ENCODE measurements around the gene DEDD2. TPM values are rescaled to one million over a fixed set of nuclear protein-coding genes. Genes with fewer than 3 reads are reported as not detected.

DEDD2 gene
- polyA plus RNA-seq, 5 donors: 16.5 to 25.4 (median 21.5) TPM

DNA sequence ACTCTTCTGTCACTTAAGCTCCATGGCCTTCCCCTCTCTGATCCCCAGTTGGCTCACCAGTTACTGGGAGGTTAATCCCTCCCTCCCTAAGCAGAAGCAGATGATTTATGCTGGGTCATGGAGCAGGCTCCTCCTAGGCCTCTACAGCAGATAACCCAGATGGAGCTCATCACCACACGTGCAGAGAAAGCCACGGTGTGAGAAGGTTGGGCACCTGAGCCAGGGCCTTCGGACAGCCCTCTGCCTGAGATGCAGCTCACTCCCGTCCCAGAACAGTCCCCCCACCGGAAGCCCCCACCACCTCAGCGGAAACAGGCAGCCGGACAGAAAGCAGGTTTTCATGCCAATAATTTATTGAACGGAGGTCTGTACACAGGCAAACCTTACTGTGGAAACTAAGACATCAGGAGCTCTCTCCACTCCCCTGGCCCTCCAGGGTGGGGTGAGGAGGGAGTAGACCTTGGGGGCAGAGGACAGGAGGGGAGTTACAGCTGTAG is 12.4 kb upstream of the DEDD2 start:
- no peak for DNase-seq

DNA sequence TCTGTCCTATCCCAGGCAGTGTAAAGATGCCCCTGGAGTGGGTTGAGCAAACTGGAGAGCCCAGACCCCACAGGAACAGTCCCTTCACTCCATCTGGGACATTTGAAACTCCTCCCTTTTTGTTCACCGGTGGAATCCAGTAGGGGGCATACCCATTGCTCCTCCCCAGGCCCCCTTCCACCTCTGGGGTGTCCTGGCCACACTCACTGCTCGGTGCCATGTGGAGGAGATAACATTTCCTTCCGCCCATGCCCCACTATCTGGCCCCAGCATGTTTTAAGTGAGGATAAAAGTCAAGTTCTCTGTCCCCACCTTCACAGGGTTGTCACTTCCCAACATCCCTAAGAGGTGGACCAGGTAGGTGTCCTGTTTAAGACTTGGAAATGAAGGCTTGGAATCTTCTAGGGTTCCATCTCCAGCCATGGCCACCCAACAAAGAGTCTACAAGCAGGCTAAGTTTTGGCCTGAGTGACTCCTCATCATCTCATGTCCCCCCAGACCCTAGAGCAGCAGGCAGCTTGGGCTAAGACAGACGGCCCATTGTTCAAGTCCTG is 11.9 kb upstream of the DEDD2 start:
- no peak for DNase-seq

DNA sequence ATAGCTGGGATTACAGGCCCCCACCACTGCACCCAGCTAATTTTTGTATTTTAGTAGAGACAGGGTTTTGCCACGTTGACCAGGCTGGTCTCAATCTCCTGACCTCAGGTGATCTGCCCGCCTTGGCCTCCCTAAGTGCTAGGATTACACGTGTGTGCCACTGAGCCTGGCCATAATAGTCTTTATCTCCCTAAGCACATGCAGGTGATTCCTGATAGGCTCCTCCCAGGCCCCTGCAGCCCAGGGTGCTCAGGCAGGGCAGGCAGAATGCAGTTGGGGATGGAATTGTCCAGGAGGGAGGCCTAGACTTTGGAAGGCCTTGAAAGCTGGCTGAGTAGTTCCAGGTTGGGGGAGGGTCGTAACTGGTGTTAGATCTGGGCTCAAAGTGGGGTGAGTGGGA is 11.2 kb upstream of the DEDD2 start:
- DNase-seq: no peak

DNA sequence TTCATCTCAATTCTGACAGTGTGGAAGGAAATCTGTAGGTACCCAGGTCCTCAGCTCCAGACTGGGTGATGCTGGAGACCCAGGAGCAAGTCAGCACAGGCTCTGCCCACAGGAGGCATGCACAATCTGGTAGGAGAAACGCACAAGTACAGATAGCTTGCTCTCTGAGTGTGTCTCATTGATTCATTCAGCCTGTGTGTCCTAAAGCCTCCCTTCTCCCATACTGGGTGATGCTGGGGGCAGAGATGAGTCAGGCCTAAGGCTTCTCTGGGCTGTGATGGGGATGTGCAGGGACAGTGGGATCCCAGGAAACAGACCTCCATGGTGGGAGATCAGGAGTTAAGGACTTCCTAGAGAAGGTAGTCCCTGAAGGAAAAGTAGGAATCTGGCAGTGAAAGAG is 9.4 kb upstream of the DEDD2 start:
- no peak for DNase-seq

DNA sequence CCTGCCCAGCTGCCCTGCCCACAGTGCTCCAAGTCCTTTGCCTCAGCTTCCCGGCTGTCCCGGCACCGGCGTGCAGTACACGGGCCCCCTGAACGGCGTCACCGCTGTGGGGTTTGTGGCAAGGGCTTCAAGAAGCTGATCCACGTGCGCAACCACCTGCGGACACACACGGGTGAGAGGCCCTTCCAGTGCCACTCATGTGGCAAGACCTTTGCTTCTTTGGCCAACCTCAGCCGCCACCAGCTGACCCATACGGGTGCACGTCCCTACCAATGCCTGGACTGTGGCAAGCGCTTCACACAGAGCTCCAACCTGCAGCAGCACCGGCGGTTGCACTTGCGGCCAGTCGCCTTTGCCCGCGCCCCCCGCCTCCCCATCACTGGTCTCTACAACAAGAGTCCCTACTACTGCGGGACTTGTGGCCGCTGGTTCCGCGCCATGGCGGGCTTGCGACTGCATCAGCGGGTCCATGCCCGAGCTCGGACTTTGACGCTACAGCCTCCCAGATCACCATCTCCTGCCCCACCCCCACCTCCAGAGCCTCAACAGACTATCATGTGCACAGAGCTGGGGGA is 8.3 kb upstream of the DEDD2 start:
- DNase-seq: no peak

DNA sequence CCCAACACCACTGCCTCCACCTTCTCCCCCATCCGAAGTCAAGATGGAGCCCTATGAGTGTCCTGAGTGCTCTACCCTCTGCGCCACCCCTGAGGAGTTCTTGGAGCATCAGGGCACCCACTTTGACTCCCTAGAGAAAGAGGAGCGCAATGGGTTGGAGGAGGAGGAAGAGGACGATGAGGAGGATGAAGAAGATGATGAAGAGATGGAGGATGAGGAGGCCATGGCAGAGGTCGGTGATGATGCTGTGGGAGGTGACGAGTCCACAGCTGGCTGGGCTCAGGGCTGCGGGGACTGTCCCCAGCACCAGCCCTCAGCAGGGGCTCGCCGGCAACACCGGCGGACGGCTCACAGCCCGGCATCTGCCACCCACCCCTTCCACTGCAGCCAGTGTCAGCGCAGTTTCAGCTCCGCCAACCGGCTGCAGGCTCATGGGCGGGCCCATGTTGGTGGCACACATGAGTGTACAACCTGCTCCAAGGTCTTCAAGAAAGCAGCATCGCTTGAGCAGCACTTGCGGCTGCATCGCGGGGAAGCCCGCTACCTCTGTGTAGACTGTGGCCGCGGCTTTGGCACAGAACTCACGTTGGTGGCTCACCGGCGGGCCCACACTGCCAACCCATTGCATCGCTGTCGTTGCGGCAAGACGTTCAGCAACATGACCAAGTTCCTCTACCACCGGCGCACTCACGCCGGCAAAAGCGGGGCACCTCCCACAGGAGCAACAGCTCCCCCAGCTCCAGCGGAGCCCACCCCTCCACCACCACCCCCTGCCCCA is 7.7 kb upstream of the DEDD2 start:
- DNase-seq: no peak

DNA sequence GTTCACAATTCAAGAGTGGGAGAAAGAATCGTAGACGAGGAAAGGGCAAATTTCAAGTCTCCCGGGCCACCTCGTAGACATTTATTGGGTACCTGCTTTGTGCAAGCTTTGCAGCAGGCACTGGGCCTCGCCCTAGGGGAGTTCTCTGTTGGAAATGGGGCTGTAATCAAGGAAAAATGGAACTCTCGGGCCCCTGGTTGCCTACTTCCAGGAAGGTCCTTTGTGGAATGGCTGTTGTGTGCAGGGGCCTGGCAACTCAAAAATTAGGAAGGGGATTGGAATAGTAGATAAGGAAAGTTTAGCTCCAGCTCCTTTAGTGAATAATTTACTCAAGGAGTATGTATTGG is 3.2 kb upstream of the DEDD2 start:
- DNase-seq: no peak

DNA sequence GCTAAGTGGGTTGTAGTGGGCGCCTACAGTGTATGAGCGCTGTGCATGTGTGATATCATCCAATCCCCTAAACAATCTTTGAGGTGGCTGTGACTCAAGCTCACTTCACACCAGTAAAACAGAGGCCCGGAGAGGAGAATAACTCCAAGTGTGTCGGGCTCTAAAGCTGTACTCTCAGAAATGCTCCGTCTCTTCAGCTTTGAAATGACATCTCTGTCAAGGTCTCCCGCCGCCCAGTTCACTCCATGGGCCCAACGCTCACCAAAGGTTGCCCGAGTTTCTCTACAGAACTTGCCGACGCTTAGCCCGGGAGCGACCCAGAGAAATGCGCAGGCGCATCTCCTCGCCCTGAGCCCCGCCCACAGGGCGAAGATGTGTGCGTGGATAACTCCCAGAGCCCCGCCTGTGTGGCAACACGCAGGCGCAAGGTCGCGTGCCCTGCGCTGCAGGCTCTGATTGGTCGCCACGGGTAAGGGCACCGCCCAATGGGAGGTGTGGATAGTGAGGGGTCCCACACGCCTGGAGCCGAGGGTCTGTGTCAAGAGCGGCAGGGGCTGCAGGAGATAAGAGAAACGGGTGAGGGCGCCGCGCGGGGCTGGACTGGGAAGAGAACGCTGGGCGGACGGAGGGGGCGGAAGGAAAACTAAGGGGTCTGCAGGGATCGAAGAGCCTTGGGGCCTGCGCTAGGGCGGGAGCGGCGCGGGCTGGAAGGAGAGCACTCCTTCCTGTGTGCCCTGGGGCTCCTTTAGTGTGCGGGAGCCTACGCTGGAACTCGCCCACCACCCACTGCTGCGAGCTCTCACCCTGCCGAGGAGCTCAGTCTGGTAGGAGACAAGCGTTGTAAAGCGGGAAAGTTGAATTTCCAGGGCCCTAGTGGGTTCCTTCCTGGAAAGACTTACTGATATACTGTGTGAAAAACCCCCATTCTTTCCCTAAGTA is 2.6 kb upstream of the DEDD2 start, which contains the start of gene ZNF526:
Gene ZNF526 (plus strand): TSS at position 501 of the 939 bp plus-strand sequence. CDS start 4,092 bp downstream, outside the sequence.
- DNase-seq: peak; percentile 97 to 98

DNA sequence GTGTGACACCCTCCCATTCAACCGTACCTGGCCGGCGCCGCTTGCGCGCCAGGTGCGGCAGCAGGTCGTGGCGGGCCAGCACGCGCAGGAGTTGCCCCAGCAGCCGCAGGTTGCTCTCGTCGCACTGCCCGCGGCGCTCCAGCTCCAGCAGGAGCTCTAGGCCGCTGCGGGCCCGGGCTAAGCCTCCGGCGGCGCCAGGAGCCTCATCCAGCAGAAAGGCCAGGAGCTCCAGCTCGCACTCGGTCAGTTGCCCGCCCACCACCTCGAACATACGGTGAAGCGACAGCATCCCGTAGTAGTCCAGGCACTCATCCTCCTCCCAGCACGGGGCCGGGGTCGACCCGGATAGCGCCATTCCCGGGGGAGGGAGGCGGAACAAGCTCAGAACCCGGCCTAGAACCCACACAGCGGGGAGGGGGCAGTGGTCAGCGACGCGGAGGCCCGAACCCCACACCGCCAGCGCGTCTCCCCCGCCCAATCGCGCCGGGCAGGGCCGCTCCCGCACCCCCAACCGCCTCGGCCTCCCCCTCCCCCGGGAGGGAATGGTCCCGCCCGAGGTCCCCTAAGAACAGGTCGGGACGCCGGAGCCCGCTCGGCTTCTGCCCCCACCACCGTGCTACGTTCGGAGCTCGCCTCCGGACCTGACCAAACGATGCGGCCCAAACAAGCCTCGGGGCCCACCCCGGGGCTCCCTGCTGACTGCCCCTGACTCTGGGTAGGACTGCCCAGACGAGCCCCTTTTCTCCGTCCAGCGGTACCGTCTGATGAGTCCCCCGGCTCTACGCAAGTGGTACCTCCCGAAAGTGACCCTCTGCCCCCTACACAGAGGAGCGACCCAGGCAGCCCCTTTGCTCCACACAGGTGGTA is 591 bp downstream of the DEDD2 start:
- DNase-seq: peak in 1 of 2 donors; percentile 9

DNA sequence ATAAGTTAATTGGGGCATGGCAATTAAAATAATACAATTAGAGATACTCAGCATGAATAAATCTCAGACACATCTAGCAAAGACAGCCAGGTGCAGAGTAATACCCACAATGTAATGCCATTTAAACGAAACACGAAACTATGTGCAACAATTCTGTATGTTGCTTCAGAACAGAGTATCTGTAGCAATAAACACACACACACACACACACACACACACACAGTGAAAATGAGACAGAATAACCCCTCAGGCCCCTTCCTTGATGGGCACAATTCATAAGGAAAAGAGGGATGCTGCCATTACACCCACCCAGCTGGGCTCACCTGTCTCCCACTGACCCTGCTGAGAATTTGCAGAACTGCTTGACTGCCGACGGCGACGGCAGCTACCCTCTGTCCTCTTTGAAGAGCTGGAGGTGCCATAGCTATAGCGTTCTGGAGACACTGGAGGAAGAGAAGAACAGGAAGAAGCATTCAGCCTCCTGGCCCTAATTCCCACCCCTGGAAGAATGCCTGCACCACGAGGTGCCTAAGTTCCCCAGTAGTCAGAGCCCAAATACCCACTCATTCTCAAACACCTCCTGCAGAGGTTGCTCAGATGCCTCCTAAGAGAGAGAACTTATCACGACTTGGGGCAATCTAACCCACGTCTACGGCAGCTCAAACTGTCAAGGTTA is 2.5 kb downstream of the DEDD2 start:
- DNase-seq: no peak

DNA sequence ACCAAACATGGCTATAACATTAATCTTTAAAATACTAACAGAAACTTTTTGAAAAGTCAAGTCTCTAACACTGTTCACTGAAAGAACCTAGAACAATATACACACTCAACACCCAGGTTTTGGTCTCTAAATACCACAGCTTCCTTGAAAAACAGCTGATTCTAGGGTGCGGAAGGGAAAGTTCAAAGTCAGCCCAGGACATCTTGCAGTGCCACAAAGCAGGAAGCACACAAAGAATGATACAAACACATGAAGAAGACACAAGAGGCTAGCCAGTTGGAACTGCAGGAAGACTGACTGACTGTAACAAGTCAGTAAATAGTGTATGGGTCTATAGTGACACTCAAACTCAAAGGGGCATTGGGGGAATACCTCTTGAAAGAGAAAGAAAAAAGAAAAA is 4.6 kb downstream of the DEDD2 start:
- DNase-seq: no peak

DNA sequence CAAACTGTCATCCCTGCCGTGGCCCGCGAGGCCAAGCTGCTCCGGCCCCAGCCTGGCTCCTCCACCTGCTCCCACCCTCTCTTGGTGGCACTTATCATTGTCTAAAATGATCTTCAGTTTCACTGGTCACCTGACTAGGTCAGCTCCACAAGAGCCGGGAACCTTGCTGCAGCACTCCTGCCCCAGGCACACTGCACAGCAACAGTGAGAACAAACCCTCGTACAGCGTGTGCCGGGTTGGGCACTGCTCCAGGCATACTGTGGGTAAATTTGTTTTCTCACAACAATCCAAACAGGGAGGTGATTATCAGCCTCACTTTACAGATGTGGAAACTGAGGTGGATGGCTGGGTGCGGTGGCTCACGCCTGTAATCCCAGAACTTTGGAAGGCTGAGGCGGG is 8.9 kb downstream of the DEDD2 start:
- no peak for DNase-seq

DNA sequence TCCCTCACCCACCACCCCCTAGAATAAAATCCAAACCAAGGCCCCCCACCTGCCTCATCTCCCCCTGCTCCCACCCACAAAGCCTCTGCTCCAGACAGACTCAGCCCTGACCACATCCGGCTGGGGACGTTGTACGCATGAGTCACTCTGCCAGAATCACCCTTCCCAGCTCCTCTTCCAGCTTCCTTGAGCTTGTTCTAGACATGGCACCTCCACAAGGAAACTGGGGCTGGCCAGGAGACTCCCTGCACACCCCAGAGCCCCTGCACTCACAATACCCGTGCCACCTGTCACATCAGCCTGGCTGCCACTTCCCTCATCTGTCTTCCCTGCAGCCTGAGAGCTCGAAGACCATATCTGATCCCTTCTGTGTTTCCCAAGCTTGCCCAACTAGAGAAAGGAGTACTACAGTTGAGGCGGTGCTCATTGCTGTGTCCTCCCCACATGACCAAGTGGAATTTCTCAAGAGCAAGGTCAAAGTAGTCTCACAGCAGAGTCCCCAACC is 9.7 kb downstream of the DEDD2 start:
- no peak for DNase-seq

DNA sequence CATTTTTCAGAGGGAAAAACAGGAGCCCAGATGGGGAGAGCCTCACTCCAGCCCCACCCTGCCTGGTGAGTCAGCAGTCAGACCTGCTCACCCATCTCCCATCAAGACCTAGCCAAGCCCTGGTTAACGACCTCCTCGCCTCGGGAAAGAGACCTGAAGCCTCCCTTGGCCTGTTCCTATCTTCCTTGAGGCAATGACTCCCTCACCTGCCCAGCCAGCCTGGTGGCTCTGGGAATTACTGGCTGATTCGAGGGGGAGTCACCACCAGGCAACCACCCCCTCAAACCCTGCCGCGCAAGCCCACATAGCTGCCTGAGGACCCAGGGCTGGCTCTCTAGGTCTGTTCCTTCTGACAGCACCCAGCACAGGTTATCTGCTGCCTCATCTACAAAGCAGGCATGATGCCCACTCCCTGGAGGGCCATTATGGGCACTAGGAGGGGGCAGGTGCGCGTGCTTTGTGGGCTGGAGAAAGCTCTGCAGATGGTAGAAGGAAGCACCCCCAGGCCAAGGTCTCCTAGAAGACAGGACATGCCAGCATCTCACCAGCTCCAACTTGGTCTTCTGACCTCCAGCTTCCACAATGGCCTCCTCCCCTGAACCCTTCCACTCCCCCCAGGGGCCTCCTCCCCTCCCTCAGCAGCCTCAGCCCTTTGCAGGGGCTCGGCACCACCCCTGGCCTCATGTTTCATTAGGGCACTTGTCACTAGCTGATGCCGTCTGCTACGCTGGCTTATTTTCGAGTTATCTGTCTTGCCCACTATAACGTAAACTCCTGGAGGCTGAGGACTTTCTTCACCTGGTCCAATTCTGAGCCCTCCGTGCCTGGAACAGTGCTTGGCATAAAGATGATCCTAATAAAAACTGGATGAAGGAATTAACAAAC is 10.4 kb downstream of the DEDD2 start:
- no peak for DNase-seq

DNA sequence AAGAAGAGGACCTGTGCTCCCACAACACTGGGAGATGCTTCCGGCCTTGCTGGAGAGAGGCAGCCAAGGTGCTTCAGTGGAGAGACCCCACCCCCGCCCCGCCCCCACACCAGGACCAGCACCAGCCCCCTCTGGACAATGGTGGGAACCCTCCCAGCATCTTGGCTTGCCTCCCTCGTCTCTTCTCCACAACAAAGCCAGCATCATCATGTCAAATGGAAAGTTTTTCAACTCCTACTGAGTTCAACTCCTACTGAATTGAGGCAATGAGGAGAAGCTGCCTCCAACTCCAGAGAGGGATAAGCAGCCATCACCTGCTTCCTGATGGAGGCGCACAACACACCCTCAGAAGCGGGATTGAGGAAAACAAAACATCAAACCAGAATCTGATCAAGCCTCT is 12.8 kb downstream of the DEDD2 start:
- DNase-seq: no peak

DNA sequence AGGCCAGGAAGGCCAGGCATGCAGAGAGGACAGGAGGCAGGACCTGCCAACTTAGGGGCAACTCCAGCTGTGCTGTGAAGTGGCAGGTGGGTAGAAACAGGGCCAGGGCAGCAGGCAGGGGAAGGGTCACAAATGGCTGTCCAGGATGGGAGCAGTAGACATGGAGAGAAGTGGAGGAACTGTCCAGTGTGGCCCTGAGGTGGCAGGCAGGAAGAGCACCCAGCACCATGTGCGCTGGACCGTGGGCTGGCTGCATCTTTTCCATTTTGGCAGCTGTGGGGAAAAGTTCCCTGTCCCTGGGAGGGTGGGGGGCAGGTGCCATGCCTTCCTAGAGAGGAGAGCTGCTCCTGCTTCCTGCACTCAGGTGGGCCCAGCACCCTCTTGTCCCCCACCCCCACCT is 13.8 kb downstream of the DEDD2 start:
- no peak for DNase-seq

DNA sequence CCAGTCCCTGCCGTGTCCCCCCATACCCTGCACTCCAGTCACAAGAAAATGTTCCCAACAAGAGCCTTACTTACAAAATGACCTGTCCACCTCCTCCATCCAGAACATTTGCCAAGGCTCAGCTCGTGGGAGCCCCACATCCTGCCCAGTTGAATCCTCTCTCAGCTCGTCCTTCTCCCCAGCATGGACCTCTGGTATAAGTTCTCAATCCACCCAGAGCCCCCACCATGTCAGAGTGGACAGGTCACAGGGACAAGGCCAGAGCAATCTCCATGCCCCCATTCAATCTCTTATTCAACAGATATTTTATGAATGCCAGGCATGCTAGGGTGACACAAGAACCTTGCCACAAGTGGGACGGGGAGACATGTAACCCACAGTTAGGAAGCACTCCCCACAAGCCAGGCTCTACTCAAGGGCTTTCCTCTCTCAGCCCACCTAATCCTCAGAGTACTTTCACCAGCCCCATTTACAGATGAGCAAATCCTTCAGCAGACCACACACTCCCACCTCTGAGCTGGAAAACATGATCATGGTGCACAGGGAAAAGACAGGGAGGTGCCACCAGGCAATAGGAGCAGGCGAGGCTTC is 15.1 kb downstream of the DEDD2 start:
- no peak for DNase-seq

DNA sequence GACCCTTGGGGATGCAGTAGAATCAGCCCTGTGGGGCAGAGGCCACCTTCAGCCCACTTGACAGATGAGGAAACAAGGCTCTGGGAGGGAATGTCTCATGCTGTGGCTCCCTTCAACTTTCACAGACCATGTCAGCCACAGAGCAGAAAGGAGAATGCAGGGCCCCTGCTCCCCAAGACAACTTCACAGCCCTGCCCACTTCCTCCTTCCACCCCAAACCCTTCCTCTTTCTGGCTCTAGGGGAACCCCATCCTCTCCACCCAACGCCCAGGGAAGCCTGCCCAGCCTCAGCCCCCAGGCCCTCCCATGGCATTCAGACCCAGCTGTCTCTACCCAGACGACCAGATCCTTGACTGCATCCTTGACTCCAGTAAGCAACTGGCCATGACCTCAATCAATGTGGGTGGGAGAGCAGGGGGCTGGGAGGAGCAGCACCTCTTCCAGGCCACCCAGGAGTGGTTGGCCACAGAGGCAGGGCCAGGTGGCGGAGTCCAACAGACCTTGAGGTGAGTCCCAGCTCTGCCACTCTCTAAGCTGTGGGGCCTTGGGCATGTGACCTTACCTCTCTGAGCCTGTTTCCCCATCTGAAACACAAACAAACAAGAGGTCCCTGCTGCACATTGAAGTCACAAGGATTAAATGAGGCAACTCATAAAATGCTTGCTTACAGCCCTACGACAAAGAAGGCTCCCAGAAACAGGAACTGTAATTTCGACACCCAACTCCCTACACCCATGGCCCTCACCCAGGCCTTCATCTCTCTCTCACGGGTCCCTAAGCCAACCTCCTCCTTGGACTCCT is 15.8 kb downstream of the DEDD2 start:
- no peak for DNase-seq

Data from right lung (tissue), 5 donors.